T-cell (primary cell): ENCODE measurements around the gene RPL13A. TPM values are rescaled to one million over a fixed set of nuclear protein-coding genes. Genes with fewer than 3 reads are reported as not detected.

ENCODE experiments used
- ATAC-seq, 4 experiments: fragments of 200-7000 bp in 3 of 4; fragments of 150-1000 bp in 1 of 4; cut with Tn5 transposase; replicated peaks in 1 of 4; 1 replicate in 3 of 4; 2 replicates in 1 of 4; pipeline ENCODE4 v1.10.0; 2021; ENCODE audit warnings: moderate library complexity in 3 of 4, mild to moderate bottlenecking in 2 of 4, moderate number of reproducible peaks in 1 of 4
- CTCF ChIA-PET, 2 donors: fragments of 300-600 bp; sonication (Branson Sonifier 250); formaldehyde crosslinking; loops; one replicate each; lab custom pipeline; 2022; ENCODE audit warnings: antibody characterized with exemption in 2 of 2; lab: Charles Lee
- POLR2A ChIA-PET, 2 donors: fragments of 300-600 bp; sonication (Branson Sonifier 250); formaldehyde crosslinking; loops; one replicate each; lab custom pipeline; 2022; ENCODE audit warnings: antibody characterized with exemption in 2 of 2; lab: Charles Lee
- DNase-seq, 35 experiments: peaks; one replicate each; pipeline versions ENCODE4 v3.0.0 to v3.0.0-alpha.2; 2013 to 2023
- H3K27ac ChIP-seq: one replicate; pipeline ENCODE4 v1.5.1; 2013; ENCODE audit warnings: low read length
- H3K27me3 ChIP-seq, 2 experiments: replicated peaks in 1 of 2; 1 replicate in 1 of 2; 2 replicates in 1 of 2; pipeline versions ENCODE4 v1.6.1 to v1.7.0; 2013; ENCODE audit warnings: low read length in 1 of 2, mixed read lengths in 1 of 2; ENCODE audit not compliant: control insufficient read depth in 2 of 2, insufficient read depth in 2 of 2; ENCODE audit errors: extremely low read depth in 1 of 2
- H3K36me3 ChIP-seq, 2 donors: 1 replicate in 1 of 2; 2 replicates in 1 of 2; pipeline versions ENCODE4 v1.6.1 to v1.7.0; 2013; ENCODE audit warnings: low read length in 1 of 2; ENCODE audit not compliant: control insufficient read depth in 2 of 2, insufficient read depth in 1 of 2; ENCODE audit errors: extremely low read depth in 1 of 2
- H3K4me1 ChIP-seq, 2 experiments: 1 replicate in 1 of 2; 2 replicates in 1 of 2; pipeline versions ENCODE4 v1.6.1 to v1.7.0; 2013; ENCODE audit warnings: low read length in 2 of 2, mixed read lengths in 1 of 2; ENCODE audit not compliant: insufficient read depth in 2 of 2, control insufficient read depth in 1 of 2; ENCODE audit errors: extremely low read depth in 1 of 2
- H3K4me3 ChIP-seq, 2 donors: 1 replicate in 1 of 2; 2 replicates in 1 of 2; pipeline versions ENCODE4 v1.5.1 to v1.7.0; 2013; ENCODE audit warnings: mild to moderate bottlenecking in 2 of 2, low read length in 1 of 2, moderate library complexity in 1 of 2; ENCODE audit not compliant: control insufficient read depth in 1 of 2; ENCODE audit errors: extremely low read depth in 1 of 2
- H3K9me3 ChIP-seq: 2 replicates; pipeline ENCODE4 v1.7.0; 2013
- H3K27ac Mint-ChIP-seq, 2 donors: one replicate each; pipeline ENCODE4 v1.8.0; 2020 to 2021; ENCODE audit warnings: mild to moderate bottlenecking in 2 of 2, mixed read lengths in 2 of 2
- H3K27me3 Mint-ChIP-seq, 2 donors: one replicate each; pipeline ENCODE4 v1.8.0; 2021 to 2022; ENCODE audit warnings: mixed read lengths in 2 of 2
- H3K36me3 Mint-ChIP-seq: one replicate; pipeline ENCODE4 v1.8.0; 2021; ENCODE audit warnings: mixed read lengths
- H3K4me1 Mint-ChIP-seq, 3 donors: one replicate each; pipeline ENCODE4 v1.8.0; 2020 to 2022; ENCODE audit warnings: mixed read lengths in 3 of 3, mild to moderate bottlenecking in 1 of 3
- H3K4me3 Mint-ChIP-seq, 3 donors: one replicate each; pipeline ENCODE4 v1.8.0; 2020 to 2022; ENCODE audit warnings: mild to moderate bottlenecking in 3 of 3, mixed read lengths in 3 of 3, moderate library complexity in 3 of 3
- H3K9me3 Mint-ChIP-seq, 3 donors: one replicate each; pipeline ENCODE4 v1.8.0; 2020 to 2022; ENCODE audit warnings: mixed read lengths in 3 of 3
- WGBS: methylation state at CpG from one replicate; pipeline ENCODE4 v1.1.5; 2013; ENCODE audit warnings: missing lambda C conversion rate; ENCODE audit not compliant: insufficient coverage; 5-methylcytosine and 5-hydroxymethylcytosine counted together
- total RNA-seq, 35 experiments: library from RNA in 6 of 35; stranded (reverse) in 6 of 35; fragments of 120-200 nt in 1 of 35; gene quantifications; one replicate each; pipeline versions ENCODE4 v1.2.1 to v1.2.4 and lab custom pipeline; 2013 to 2026

Gene RPL13A
- total RNA-seq, 5 donors from 2014 or later (not counting 1 experiment from before 2014, with no cell fraction given), result 5,307 to 6,396 (median 5,878) TPM

DNA sequence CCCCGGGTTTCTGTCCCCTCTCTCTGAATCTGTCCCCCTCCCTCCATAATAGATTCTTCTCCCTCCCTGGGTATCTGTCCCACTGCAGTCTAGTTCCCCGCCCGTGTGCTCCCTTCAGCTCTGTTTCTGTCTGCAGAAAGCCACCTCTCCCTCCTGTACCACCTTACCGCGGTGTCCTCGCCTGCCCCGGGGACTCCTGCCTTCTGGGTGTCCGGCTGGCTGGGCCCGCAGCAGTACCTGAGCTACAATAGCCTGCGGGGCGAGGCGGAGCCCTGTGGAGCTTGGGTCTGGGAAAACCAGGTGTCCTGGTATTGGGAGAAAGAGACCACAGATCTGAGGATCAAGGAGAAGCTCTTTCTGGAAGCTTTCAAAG is 26.3 kb downstream of the RPL13A start:
- H3K27ac Mint-ChIP-seq, result peak overlapping the region; percentile 87 to 89
- peaks cover 36 to 43% (median 38%) of the 10 kb centered on the region in 3 donors for H3K4me1 Mint-ChIP-seq
- H3K4me3 Mint-ChIP-seq, result peak overlapping the region; percentile 74 to 91 (median 86)
- Histone ChIP-seq H3K4me3 (peak overlapping the region; percentile 57 to 71), H3K27me3 (no peaks in the 10 kb centered on the region), H3K9me3 (no peaks in the 10 kb centered on the region), H3K27ac (peak overlapping the region; percentile 29), H3K4me1 (peaks cover 21 to 48% of the 10 kb centered on the region in 2 experiments), H3K36me3 (no peaks in the 10 kb centered on the region)
- DNase-seq (no peak), ATAC-seq (peak; percentile 31 to 41 (median 37))
- POLR2A ChIA-PET, result no interaction called here
- H3K36me3 Mint-ChIP-seq, result no peaks in the 10 kb centered on the region
- no peaks in the 10 kb centered on the region for H3K27me3 Mint-ChIP-seq
- H3K9me3 Mint-ChIP-seq, result no peaks in the 10 kb centered on the region
- WGBS, result 62% methylated on average over 7 of the region's 12 CpGs
- CTCF ChIA-PET, result interaction anchor here (0.6 to 1.2 kb wide), 2 partner anchors 21 to 33 kb away, joined by 3 read pairs; no protein-coding TSS in a partner anchor

DNA sequence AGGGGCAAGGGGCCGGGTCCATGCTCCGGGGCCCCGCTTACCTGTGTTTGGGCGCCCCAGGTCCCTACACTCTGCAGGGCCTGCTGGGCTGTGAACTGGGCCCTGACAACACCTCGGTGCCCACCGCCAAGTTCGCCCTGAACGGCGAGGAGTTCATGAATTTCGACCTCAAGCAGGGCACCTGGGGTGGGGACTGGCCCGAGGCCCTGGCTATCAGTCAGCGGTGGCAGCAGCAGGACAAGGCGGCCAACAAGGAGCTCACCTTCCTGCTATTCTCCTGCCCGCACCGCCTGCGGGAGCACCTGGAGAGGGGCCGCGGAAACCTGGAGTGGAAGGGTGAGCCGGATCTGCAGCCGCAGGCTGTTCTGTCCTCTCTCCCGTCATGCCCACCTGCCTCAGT is 26.7 kb downstream of the RPL13A start:
- Mint-ChIP-seq H3K27me3 (no peaks in the 10 kb centered on the region), H3K36me3 (no peaks in the 10 kb centered on the region), H3K9me3 (no peaks in the 10 kb centered on the region), H3K4me1 (peaks cover 36 to 45% (median 38%) of the 10 kb centered on the region in 3 donors), H3K27ac (peak overlapping the region in 1 of 2 donors; percentile 39), H3K4me3 (peak overlapping the region; percentile 74 to 91 (median 86))
- Histone ChIP-seq H3K36me3 (no peaks in the 10 kb centered on the region), H3K9me3 (no peaks in the 10 kb centered on the region), H3K27ac (no peak overlapping the region), H3K4me3 (peak overlapping the region; percentile 57 to 71), H3K27me3 (no peaks in the 10 kb centered on the region), H3K4me1 (peaks cover 21 to 48% of the 10 kb centered on the region in 2 experiments)
- DNase-seq (no peak), ATAC-seq (no peak)
- ChIA-PET CTCF (no interaction called here), POLR2A (no interaction called here)
- 97% methylated on average over 21 of the region's 21 CpGs for WGBS

DNA sequence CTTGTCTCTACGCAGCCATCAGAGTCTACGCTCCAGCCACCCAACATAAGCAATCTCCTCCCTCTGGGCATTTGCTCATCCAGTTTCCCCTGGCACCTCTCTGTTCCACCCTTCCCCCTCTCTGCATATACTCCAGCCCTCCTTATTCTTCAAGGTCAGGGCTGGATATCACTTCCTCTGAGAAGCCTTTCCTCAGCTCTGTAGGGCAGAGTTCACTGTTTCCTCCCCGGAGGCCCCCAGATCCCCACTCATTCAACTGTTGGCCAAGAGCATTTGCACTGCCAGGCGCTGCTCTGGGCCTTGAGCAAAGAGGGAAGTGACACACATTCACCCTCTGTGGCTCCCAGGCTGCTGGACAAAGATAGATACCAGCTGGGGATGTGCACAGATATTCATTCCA is 28.4 kb downstream of the RPL13A start:
- no peaks in the 10 kb centered on the region for H3K27me3 Mint-ChIP-seq
- no peak for ATAC-seq

DNA sequence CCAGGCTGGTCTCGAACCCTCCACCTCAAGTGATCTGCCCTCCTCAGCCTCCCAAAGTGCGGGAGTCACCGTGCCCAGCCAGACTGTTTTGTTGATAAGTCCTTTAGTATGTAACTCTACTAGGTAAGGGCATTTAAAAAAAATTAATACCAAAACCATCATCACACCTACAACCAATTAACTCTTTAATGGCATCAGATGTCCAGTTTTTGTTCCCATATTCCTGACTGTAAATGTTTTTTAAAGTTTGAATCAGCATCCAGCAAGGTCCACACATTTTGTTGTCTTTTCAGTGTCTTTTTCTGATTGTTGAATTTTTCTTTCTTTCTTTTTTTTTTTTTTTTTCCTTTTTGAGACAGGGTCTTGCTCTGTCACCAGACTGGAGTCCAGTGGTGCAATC is 30.6 kb downstream of the RPL13A start:
- H3K27ac ChIP-seq, result no peak overlapping the region

More for the DNA sequence above, 28.4 kb downstream of the RPL13A start:
- CTCF ChIA-PET, result interaction anchor here in 1 of 2 donors (1.3 kb wide), 1 partner anchor 9 kb away, joined by 3 read pairs; no protein-coding TSS in a partner anchor
- Histone ChIP-seq H3K27me3 (no peaks in the 10 kb centered on the region), H3K4me1 (peaks cover 21 to 48% of the 10 kb centered on the region in 2 experiments), H3K4me3 (no peak overlapping the region), H3K36me3 (no peaks in the 10 kb centered on the region), H3K27ac (no peak overlapping the region), H3K9me3 (no peaks in the 10 kb centered on the region)
- peaks cover 36 to 48% (median 38%) of the 10 kb centered on the region in 3 donors for H3K4me1 Mint-ChIP-seq
- DNase-seq, result no peak
- H3K9me3 Mint-ChIP-seq, result no peaks in the 10 kb centered on the region
- peak overlapping the region; percentile 53 to 91 (median 58) for H3K4me3 Mint-ChIP-seq
- peak overlapping the region; percentile 25 to 66 for H3K27ac Mint-ChIP-seq
- POLR2A ChIA-PET, result no interaction called here
- peaks cover 4% of the 10 kb centered on the region for H3K36me3 Mint-ChIP-seq
- 89% methylated on average over 3 of the region's 4 CpGs for WGBS

DNA sequence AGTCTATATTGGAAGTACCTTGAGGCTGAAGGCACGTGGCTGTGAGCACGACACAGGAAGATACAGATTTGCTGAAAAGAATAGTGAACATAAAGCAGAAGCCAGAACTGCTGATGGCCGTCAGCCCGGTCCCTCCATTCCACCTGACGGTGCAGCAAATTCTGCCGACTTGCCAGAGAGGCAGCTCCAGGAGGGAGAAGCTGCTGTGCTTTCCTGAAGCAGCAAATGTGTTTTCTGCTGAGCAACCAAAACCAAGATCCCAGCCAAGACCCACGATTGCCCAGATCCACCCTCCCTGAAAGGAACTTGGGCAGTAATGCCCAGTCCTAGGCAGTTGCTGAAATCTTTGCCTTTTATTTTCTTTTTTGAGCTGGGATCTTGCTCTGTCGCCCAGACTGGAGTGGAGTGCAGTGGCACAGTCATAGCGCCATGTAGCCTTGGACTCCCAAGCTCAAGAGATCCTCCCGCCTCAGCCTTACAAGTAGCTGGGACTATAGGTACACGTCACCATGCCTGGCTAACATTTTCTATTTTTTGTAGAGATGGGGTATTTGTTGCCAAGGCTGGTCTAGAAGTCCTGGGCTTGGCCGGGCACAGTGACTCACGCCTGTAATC is 33.4 kb downstream of the RPL13A start:
- peaks cover 12% of the 10 kb centered on the region for H3K36me3 Mint-ChIP-seq
- 94% methylated on average over 10 of the region's 13 CpGs for WGBS

More for the DNA sequence above, 30.6 kb downstream of the RPL13A start:
- H3K4me1 Mint-ChIP-seq, result peaks cover 21 to 31% (median 25%) of the 10 kb centered on the region in 3 donors
- H3K9me3 Mint-ChIP-seq, result no peaks in the 10 kb centered on the region
- ATAC-seq, result no peak
- CTCF ChIA-PET, result interaction anchor here in 1 of 2 donors (0.7 kb wide), 2 partner anchors 48 to 83 kb away, joined by 4 to 9 read pairs; no protein-coding TSS in a partner anchor
- H3K4me3 Mint-ChIP-seq, result no peak overlapping the region
- H3K27me3 Mint-ChIP-seq, result no peaks in the 10 kb centered on the region
- Histone ChIP-seq H3K4me3 (no peak overlapping the region), H3K36me3 (no peaks in the 10 kb centered on the region), H3K27me3 (no peaks in the 10 kb centered on the region), H3K9me3 (no peaks in the 10 kb centered on the region), H3K4me1 (peaks cover 17 to 28% of the 10 kb centered on the region in 2 experiments)
- DNase-seq, result no peak
- H3K36me3 Mint-ChIP-seq, result peaks cover 4% of the 10 kb centered on the region
- no CpG with 5 or more reads among the region's 3 CpGs for WGBS
- POLR2A ChIA-PET, result interaction anchor here in 1 of 2 donors (0.5 kb wide), 1 partner anchor 86 kb away, joined by 3 read pairs; no protein-coding TSS in a partner anchor
- no peak overlapping the region for H3K27ac Mint-ChIP-seq

DNA sequence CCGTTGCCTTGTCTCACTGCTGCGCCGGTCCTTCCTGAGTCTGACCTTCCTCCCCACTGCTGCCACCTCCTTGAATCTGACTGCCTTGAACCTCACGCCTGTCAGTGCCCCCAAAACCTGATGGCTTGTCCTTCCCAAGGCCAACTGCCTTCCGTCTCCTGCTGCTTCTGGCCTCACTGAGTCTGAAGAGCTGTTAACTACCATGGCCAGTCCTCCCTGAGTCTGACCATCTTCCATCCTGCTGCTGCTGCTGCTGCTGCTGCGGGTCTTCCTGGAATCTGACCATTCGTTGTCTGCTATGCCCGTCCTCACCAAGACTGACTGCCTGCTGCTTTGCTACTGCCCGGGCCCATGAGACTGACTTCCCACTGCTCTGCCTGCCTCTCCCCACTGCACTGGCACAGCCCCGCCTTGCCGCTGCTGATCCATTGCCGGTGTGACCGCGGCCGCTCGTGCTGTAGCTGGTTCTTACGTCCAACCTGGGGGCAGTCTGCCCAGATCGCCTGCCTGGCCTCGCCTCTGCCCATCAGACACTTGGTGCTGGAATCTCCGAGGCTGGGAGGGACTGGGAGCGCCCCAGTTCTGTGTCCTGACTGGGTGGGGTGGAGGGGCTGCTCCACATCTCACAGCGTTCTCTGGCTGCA is 37.5 kb downstream of the RPL13A start:
- Mint-ChIP-seq H3K27ac (peak overlapping the region in 1 of 2 donors; percentile 28), H3K36me3 (peaks cover 12% of the 10 kb centered on the region), H3K9me3 (no peaks in the 10 kb centered on the region), H3K27me3 (no peaks in the 10 kb centered on the region), H3K4me1 (peaks cover 13 to 29% (median 21%) of the 10 kb centered on the region in 3 donors), H3K4me3 (no peak overlapping the region)
- no peaks in the 10 kb centered on the region for H3K36me3 ChIP-seq
- ChIA-PET CTCF (no interaction called here), POLR2A (no interaction called here)
- no peaks in the 10 kb centered on the region for H3K9me3 ChIP-seq
- H3K4me3 ChIP-seq, result no peak overlapping the region
- 94% methylated on average over 20 of the region's 22 CpGs for WGBS
- no peak overlapping the region for H3K27ac ChIP-seq
- H3K27me3 ChIP-seq, result no peaks in the 10 kb centered on the region
- H3K4me1 ChIP-seq, result peaks cover 4 to 14% of the 10 kb centered on the region in 2 experiments
- no peak for ATAC-seq
- DNase-seq, result no peak

More for the DNA sequence above, 33.4 kb downstream of the RPL13A start:
- ChIA-PET CTCF (interaction anchor here (0.5 to 0.7 kb wide), 4 partner anchors 10 to 345 kb away, joined by 3 to 7 read pairs (median 4); no protein-coding TSS in a partner anchor), POLR2A (interaction anchor here in 1 of 2 donors (0.6 kb wide), 1 partner anchor 45 kb away, joined by 6 read pairs; no protein-coding TSS in a partner anchor)
- Histone ChIP-seq H3K4me3 (no peak overlapping the region), H3K36me3 (no peaks in the 10 kb centered on the region), H3K9me3 (no peaks in the 10 kb centered on the region), H3K4me1 (peaks cover under 1 to 2% of the 10 kb centered on the region in 2 experiments), H3K27ac (no peak overlapping the region), H3K27me3 (no peaks in the 10 kb centered on the region)
- no peak for ATAC-seq
- Mint-ChIP-seq H3K27me3 (no peaks in the 10 kb centered on the region), H3K27ac (no peak overlapping the region), H3K4me3 (no peak overlapping the region), H3K9me3 (no peaks in the 10 kb centered on the region), H3K4me1 (peaks cover 4 to 12% (median 10%) of the 10 kb centered on the region in 3 donors)
- DNase-seq, result no peak
